GM11168 (cell line): ENCODE data around the gene PKHD1.

Experiments
- in situ Hi-C: fragments of 300-500 bp; cut with MboI; formaldehyde crosslinking; loops from one replicate; pipeline ENCODE4 v1.12.0; 2022; ENCODE audit warnings: low sequenced_read_pairs; ENCODE audit not compliant: unreplicated experiment

PKHD1 gene

DNA sequence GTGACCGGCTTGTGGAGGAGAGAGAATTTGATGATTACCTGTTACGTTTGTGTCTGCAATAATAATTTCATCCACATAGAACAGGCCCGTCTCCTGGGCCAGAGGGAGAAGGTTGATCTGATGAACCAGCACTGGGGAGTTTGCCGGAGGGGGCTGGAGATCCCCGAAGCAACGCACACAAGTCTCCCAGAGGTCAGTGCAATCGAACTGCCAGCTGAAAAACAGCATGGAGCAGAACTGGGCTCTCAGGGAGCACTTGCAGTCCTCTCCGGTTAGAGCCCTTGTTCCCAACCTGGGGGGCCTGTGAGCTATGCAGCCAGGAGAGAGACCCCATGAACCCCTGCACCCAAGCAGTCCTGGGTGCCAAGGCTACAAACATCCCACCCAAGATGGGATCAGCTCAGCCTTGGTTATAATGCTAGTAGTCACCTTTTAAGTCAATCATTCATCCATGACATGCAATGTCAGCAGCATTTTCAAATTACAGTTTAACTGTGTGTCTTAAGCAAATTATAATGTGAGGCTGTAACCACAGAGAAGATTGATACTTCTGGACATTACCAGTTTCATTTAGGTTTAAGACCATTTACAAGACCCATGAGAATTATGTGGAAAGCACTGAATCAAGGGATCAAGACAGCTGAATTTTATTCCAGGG, 34.2 kb downstream of the PKHD1 start:
- in situ Hi-C loops: no loop called here

DNA sequence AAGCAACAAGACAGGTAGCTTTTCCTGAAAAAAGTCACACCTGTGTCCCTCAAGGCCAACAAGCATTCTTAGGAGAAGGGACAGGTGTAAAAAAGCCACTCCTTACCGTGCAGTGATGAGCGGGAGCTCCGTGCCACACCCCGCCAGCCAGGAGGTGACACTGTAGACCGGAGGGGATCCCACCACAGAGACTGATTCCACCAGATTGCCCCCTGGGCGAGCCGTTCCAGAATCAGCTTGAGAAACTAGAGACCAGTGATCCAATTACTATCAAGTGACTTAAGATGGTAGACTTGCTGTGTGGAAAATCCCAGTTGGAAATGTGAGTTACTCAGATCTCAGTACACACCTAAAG, 37.4 kb downstream of the PKHD1 start:
- in situ Hi-C loops: no loop called here

DNA sequence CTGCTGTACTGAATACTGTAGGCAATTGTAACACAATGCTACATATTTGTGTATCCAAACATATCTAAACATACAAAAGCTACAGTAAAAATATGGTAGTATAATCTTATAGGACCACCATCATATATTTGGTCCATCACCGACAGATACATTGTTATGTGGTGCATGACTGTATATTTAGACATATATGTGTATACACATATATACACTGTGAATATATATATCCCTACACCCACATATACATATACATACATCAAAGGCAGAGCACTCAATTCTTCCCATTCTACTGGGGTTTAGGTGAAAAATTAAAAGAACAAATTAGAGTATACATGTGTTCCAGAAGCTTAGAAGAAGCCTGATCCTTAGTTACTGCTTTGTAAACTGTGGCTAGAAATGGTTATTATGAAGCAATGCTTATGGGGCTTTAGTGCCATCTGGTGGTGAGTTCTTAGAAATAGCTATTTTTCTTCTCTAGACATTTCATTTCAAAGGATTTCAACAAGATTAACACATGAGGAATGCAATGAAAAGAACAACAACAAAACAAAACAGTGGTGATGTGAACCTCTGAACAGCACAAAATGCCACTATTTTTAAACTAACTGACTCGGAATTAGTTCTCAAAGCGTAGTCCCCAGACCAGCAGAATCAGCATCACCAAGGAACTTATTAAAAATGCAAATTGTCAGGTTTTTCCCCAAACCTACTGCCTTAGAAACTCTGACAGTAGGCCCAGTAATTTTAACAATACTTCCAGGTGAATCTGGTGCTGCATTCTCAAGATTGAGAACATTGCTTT, 38.0 kb downstream of the PKHD1 start:
- in situ Hi-C loops: no loop called here

DNA sequence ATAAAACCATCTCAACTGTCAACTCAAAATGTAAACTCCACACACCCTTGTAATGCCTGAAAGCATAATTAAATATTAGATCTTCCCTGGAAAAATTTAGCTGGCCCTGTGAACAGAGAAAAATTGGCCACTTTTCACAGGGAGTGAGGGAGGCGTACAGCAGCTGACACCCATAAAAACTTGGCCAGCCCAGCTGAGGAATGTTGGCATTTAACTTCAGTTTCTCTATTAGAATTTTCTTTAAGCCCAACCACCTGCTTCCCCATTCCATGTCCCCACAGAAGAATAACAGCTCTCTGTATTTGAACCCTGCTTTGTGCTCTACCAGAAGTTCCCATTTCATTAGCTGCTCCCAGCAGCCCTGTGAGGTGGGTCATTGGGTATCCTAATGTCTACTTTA, 41.0 kb downstream of the PKHD1 start:
- in situ Hi-C loops: no loop called here

DNA sequence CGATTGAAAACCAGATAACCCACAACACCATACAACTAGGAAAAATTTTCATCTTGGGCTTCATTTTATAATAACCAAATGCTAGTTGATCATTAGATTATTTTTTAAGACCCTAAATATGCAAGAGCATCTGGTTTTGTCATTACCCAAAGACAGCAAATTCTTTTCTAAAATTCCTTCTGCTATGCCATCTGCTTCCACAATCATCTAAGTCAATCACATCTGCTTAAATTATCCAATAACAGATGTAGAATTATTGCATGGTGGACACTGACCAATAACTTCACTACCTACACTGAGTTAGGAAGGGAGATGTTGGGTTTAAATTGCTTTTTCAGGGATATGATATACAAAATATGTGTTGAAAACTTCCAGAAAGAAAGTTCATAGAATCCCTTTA, 41.9 kb downstream of the PKHD1 start:
- in situ Hi-C loops: no loop called here

DNA sequence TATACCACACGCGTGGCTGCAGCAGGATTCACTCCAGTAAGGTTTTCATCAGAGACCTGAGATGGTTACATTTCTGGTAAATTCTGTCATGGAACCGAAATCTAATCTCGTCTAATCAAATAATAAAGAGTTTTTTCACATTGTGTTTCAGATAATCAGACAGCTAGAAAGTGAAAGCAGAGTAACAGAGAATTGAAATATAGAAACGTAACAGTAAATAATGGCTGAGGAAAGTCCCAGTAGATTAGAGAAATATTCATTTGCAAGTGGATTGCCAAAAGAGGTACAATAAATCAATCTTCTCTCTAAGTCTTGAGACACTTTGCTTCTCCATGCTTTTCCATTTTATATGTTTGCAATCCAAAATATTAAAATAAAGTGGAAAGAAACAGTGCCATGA, 42.4 kb downstream of the PKHD1 start:
- in situ Hi-C loops: no loop called here

DNA sequence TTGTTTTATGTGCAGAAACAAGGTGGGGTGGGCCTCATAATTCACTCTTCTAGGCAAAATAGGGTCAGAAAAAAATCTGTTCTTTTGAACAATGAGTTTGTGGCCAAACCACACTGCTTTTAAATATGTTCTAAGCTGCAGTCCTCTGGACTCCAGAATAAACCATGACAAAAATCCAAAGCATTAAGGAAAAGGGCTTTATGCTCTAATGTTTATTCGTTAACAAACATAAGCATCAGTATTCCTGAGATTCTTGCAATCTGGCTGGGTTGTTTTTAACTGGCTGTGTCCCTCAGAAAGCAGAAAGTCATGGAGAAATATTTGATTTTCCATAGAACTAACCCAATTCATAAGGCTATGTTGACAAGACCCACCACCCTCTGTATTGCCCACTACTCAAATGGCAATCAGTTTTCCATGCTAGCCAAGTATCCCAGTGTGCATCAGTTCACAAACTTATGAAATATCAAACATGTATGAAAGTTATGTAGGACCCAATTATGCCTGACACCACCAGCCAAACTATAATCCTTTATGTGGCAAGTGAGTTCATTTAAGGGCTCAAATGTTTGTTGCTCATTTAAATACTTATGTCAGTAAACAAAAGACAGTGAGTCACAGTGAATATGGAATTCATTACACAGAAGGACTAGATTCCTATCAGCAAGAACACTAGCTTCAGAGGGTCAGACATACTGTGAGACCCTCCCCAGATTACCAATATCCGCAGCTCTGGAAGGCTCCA, 45.1 kb downstream of the PKHD1 start:
- in situ Hi-C loops: no loop called here

DNA sequence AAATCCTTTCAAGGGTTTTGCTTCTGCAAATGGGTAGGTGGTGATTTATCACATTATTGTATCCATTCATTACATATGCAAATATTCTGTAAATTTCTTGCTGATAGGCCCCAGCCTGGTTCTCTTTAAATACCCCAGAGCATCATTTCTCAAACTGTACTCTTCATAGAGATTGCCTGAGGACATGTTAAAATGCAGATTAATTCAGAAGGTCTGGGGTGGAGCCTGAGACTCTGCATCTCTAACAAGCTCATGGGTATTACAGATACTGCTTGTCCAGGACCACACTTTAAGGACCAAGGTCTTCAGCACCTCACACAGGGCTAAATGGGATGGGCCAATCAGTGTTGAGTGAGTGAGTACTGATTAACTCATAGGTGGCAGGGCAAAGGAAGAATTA, 46.3 kb downstream of the PKHD1 start:
- in situ Hi-C loops: no loop called here

DNA sequence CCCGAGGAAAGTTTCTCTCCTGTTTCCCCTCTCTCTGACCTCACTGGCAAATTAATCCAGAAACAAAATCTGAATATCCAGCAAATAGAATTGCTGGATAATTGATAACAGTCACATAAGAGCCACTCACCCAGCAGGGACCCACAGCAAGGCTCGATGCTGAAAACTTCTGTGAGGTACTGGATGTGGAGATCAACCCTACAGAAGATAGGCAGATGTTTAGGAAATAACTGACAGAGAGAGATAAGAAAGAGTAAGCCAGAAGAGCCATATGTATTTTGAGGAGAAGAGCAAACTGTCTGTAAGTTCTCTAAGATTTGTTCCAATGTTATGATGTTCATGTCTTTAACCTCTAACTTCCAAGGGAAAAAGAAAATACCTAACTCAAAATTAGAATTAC, 59.7 kb downstream of the PKHD1 start:
- in situ Hi-C loops: no loop called here

DNA sequence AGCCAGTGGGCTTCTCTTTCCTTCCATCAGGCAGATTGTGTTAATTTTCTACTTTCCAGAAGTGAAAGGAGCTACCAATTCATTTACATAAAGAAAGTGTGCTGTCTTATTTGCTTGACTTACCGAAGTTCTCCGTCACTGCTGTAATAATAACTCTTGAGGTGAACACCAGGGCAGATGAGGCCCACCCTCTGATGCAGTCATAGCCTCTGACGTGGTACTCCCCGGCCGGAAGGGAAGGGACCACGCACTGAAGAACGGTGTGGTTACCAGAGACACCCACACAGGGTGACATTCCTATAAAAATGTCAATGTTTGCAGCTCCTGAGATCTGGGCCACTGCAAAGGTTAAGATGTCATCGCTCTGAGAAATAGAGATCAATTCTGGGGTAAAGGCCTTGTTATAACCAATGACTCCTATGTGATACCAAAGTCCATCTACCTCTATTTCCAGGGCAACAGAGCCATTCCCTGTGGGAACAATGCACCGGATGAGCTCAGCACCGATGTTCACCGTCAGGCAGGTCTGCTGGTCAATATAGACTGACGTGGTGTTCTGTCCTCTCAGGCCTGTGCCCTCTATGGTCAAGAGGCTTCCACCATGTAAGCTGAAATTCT, 62.9 kb downstream of the PKHD1 start:
- in situ Hi-C loops: no loop called here

DNA sequence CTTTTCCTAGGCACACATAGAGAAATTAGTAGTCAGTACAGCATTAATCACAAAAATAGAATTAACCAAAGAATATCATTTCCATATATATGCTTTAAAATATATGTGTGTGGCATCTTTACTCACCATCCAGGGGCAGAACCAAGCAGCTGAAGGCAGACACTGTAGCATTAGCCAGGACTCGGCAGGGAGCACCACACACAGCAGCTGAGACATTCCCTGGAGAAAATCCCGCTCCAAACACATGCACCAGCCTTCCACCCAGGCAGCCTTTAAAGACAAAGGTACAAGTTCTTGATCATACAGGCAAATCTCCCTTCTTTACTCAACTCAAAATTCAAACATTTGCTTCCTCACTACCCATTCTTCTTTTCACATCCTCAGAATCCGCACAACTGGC, 64.7 kb downstream of the PKHD1 start:
- in situ Hi-C loops: no loop called here

DNA sequence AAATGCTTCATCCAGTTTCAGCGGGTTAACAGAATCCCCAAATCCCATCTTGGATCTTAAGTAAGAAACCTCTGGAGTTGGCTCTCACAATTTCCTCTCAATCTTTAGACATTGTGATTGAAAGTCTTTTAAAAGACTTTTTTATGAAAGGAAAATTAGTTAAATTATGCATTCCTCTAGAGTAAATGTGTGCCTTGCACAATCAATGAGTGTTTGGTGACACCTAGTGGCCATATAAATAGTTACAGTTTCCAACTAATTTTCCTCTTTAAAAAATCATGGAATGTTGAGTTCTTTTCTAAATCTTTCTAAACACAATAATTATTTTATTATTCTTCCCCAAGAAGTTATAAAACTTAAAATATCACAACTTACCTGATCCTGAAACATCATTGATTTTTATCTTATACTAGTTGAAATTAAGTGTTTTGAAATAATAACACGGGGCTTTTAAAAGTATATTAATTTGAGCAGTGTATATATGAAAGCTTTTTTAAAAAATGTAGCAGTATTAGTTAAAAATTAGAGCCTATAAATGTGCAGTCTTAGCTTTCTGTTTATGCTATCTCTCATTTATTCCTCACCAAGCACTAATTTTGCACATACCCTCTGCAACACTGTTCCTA, 66.4 kb downstream of the PKHD1 start:
- in situ Hi-C loops: no loop called here

DNA sequence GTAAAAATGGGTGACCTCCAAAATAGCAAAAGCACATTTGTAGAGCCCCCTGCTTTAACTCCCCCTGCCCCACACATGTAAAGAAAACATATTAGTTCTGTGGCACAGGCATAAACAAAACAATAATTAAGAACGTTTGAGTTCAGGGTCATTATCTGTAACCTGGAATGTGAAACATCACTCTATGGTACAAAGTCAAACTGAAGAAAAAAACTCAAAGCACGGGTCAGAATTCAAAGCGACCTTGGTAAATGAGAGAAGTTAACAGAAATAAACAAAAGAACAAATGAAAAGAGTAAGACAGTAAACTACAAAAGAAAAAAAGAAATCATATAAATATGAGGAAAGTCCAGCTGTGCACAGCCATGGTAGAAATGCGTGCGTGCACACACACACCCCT, 67.5 kb downstream of the PKHD1 start:
- in situ Hi-C loops: loop anchor here (10.0 kb wide), 1 partner anchor 165 kb away; no protein-coding TSS in a partner anchor

DNA sequence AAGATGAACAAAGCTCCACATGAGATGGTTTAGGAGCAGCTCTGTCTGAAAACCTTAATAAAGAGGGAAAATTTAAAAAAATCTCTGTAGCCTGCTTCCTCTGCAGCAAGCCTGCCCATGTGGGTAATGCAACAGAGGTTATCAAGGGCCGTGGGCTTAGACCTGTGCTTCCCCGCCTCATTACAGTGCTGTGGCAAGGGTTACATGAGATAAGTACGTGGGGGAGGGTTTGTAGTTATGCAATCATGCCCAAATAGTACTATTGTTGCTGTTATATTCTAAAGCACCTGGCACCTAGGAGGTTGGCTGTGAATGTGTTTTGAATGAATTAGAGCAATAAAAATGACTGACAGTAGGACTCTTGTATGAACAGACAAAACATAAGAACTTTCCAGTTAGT, 68.3 kb downstream of the PKHD1 start:
- in situ Hi-C loops: loop anchor here (10.0 kb wide), 1 partner anchor 164 kb away; no protein-coding TSS in a partner anchor

DNA sequence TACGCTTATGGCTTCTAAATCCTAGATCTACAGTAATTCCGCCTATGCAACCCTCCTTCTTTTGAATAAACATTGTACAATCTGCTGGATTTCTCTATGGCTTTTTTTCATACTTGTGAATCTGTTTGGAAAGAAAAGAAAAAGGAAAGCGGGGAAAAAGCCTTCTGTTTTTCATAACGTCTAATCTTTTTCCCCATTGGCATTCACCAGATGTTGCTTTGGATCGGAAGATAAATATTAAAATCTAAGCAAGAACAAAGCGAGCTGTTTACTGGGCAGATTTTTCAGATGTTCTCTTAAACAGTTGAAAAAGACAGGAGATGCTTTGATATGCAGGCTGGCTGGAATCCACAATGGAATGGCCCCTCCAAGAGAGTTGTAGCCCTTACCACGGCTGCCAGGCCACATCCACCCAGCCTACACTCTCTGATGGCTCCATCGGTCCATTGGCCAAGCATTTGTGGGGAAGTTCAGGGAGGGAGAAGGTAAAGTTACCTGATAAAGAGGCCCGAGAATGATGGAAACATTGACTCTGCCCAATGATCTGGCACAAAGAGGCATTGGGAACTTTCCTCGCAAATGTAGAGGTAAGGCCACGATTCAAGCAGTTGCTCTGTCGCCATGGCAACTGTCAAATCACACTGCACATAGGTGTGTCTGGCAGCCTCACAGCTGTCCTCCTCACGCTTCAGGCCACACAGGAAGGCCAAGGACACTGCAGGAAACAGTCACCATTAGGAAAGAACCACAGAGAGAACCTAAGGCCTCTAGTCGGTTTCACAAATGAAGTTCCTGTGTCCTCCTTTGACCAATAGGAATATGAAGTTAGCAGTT, 70.3 kb downstream of the PKHD1 start:
- in situ Hi-C loops: loop anchor here (10.0 kb wide), 1 partner anchor 162 kb away; no protein-coding TSS in a partner anchor

DNA sequence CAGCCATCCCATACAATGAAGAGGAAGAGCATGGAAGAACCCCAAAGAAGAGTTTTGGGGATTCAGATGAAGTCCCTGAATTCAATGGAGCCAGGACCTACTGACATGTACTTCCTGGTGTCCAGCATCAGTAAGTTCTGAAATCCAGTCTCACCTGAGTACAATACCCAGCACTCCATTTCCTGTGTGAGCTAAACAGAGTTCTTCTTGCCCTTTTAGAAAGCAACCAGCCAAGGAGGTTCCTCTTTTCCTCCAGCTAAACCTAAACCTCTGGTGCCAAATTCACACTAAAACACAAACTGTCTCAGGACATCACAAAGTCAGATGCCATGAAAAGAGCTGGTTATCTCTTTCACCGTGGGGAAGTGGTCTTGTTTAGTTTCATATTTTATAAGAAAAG, 71.5 kb downstream of the PKHD1 start:
- in situ Hi-C loops: loop anchor here (10.0 kb wide), 1 partner anchor 161 kb away; no protein-coding TSS in a partner anchor

DNA sequence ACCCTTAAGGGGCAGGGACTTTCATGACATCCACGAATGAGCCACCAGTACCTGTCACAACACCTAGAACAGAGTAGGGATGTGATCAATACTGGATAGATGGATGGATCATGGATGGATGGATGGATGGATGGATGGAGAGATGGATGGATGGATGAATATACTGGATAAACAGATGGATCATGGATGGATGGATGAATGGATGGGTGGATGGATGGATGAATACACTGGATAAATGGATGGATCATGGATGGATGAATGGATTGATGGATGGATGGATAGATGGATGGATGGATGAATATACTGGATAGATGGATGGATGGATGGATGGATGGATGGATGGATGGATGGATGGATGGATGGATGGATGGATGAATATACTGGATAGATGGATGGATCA, 73.0 kb downstream of the PKHD1 start:
- in situ Hi-C loops: loop anchor here (10.0 kb wide), 1 partner anchor 160 kb away; no protein-coding TSS in a partner anchor

DNA sequence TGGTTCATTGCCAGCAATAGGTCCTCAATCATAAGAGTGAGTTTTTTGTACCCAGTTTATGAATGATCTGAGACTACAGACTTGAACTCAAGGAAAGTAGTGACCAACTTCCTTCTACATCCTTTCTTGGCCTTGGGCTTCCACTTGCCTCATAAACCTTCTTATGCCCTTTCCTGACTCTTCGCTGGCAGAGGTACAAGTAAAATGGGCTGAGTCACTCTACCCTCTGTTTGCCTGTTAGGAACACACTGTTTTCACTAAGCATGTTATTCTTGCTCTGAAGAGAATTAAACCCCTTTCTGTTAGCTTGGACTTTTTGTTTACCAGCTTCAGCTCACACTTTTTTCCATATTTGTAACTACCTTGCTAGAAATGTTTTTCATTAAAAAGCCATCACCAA, 74.4 kb downstream of the PKHD1 start:
- in situ Hi-C loops: loop anchor here (10.0 kb wide), 1 partner anchor 158 kb away; no protein-coding TSS in a partner anchor

DNA sequence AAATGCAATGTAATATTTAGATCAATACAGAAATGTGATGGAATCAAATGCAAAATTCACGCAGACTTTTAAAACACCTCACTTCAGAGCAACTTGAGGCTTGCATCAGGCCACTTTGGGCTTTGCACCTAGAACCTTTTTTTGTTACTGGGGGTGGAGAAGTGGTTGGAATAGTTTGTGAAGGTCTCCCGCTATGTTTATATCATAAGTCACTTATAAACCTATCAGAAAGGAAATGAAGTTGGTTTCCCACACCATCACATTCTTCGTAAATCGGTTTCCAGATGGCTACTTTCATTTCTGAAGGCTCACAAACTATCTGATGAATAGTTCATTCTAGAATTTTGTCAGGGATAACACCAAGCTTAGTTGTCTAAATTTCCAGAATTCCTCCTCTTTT, 74.8 kb downstream of the PKHD1 start:
- in situ Hi-C loops: loop anchor here (10.0 kb wide), 1 partner anchor 158 kb away; no protein-coding TSS in a partner anchor
